HG02938 (cell line): Measurements from ENCODE around the gene XPC.

ENCODE experiments used
- ATAC-seq: cut with Tn5 transposase; IDR thresholded peaks from one replicate; pipeline ENCODE4 v1.9.1; 2021; ENCODE audit warnings: mild to moderate bottlenecking, moderate library complexity; ENCODE audit not compliant: unreplicated experiment

XPC gene

DNA sequence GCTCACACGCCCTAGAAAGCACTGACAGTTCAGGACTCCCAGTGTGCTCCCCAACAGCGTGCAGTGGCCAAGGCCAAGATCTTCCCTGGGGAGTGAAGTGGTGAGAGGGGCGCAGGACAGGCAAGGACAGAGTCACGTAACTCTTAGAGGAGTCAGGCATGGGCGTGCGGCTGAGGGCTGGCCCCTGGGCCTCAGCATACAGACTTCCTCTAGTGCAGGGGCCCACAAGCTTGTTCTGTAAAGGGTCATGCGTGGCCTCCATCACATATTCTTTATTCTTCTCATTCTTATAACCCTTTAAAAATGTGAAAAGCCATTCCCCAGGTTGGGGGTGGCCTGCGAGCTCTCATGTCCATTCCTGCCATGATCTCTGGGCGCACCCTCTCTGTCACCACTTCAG, 28.3 kb downstream of the XPC start:
- ATAC-seq = no peak

DNA sequence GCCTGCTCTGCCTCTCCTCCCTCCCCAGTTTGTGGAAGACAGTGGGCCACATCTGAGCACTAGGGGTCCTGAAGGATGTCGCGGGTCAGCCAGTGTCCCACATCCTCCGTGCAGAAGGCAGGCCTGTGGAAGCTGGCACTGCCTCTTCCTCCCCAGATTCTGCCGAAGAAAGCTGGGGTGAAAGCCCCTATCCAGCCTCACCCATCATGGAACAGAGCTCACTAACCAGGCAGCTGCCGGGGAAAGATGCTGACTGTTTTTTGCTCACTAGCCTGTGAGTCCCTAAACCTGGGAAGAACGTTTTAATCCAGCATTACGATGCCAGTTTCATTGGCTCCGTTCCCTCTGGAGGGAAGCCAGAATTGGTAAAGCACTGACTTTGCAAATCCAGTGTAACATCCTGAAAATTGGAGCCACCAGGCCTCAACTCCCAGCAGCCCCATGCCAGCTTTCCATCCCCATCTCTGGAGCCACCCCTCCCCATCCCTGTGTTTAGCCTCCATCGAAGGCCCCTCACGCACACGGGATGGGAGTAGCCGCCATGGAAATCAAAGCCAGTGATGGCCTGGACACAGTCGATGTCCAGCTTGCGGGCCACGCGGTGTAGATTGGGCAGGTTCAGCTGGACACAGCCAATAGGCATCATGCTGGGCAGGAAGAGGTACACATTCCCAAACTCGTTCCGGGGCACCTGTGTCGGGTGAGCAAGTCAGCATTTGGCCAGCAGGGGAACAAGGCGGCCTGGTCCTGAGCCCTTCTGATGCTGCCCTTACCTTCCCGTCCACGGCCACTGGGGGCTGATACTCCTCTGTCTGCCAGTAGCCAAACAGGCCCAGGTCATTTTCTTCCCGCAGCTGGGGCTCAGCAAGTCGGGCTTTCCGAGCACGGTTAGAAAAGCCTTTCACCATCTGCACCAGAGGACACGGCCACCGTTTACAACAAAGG, 30.1 kb downstream of the XPC start:
- no peak for ATAC-seq

DNA sequence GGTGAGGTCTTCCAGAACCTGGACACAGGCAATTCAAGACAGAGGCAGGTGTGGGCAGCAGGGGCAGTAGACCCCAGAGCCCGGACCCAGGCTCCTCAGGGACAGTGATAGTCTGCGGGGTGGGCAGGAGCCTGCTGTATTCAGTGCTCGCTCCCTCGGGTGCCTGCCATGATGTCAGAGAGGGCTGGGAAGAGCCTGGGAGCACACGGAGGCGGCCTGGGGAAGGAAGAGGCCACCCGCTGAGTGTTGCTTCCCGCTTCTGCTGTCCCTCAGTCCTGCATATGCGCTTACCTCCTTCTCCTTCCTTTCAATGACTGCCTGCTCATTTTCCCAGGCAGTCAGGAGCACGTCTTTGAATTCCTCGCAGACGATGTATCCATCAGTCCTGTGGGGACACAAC, 30.8 kb downstream of the XPC start:
- ATAC-seq = no peak

DNA sequence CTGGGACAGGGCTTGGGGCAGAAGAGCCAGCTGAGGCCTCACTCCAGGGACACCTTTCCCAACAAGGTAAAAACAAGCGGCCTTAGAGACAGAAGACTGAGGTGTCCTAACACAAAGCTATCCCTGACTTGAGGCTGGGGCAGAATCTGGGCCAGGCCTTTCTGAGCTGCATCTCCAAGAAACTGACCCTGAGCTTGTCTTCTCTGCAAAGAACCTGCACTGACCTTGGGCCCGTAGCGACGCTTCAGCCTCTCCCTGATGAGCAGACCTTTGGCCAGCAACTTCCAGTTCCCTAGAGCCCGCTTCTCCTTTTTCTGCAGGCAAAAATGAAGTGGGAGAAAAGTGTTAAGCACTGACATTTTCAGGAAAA, 31.4 kb downstream of the XPC start:
- no peak for ATAC-seq

DNA sequence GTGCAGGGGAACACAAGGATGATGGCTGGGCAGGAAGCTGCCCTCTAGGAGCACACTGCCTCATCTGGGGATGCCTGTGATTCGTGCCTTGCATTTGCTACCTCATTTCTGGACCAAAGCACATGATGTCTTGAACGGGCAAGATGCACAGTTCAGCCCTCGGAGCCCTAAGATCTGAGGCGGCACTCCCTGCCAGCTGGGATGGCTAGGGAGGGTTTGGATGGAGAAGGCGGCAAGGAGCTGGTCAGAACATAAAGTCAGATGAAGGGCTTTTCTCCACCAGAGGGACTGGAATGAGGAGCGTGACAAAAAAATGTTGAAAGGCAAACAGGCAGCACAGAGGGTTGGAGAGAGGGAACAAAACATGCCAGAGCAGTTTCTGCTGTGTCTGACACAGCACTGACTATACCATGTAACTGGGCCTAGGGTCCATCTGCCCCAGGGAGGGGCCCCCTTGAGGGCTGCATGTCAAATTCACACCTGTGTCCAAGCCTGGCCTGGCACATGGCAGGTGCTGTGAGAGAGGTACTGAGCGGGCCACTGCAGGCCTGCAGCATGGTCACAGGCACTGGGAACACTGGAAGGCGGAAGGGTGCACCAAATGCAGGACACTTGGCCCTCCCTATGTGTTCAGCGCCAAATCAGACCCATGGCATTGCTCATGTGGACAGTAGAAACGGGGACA, 31.9 kb downstream of the XPC start:
- no peak for ATAC-seq

DNA sequence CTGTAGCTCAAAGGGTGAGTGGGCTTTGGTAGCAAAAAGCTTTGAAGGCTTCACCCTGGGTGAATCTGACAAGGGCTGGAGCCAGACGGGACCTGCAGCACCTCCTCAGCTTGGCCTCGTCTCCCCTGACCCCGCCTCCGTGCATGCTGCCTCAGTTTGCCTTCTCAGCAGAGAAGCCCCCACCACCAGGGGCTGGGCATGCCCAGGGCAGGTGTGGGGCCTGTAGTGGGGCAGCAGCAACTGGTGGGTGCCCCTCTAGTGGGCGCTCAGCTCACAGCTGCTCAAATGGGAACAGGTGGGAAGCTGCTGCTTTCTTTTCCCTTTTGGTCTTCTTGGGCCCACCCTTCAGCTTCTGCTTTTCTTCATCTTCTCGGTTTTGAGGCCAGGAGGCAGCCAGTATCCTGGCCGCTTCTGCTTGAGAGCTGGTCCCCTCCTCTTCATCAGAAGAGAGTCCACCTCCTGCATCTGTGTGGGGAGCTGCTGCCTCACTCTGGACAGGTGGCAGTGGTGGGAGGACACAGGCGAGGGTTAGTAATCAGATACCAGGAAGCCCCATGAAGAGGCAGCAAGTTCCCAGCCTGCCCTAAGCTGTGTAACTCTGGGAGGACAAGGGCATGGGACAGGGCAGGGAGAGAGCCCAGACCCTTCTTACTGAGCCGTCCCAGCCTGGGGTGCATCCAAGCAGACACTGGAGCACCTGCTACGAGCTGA, 32.6 kb downstream of the XPC start:
- ATAC-seq = no peak

DNA sequence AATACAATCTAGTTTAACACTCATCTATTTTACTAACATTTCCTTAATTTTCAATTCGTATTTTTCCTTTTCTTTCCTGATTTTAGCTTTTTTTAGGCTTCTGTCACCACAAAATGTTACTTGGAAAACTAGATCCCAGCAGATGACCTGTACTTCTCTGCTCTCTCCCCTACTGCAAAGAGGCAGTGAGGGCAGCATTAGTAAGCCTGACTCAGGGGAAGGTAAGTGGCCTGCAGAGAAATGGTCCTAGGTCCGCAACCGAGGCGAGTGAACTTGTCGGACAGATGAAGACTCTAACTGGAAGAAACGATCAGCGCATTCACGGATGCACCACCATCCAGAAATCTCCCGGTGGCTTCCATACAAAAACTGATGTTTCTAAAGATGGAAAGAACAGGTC, 33.2 kb downstream of the XPC start:
- no peak for ATAC-seq

DNA sequence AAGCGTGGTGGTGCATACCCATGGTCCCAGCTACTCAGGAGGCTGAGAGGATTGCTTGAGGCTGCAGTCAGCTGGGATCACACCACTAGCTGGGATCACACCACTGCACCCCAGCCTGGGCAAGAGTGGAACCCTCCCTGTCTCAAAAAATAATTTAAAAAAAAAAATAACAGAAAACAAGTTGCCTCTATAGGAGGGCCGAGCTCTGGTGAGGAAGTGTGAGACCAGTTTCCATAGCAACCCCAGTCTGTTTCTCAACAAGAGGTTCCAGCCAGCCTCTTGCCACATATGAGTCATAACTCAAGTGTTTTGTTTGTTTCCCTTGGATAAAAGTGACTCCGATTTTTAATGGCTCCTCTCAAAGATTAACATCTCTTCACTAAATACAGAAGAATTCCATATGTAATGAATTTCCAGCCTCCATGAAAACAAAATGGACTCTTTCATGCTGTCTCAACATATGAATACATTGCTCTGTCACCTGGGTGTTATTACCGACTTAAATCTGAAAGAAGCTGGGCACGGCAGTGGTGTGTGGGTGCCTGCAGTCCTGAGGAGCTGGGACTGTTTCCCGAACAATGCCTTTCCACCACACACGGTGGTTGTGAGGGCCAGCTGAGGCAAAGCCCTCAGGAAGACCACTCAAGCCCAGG, 33.9 kb downstream of the XPC start:
- ATAC-seq = peak; percentile 89

DNA sequence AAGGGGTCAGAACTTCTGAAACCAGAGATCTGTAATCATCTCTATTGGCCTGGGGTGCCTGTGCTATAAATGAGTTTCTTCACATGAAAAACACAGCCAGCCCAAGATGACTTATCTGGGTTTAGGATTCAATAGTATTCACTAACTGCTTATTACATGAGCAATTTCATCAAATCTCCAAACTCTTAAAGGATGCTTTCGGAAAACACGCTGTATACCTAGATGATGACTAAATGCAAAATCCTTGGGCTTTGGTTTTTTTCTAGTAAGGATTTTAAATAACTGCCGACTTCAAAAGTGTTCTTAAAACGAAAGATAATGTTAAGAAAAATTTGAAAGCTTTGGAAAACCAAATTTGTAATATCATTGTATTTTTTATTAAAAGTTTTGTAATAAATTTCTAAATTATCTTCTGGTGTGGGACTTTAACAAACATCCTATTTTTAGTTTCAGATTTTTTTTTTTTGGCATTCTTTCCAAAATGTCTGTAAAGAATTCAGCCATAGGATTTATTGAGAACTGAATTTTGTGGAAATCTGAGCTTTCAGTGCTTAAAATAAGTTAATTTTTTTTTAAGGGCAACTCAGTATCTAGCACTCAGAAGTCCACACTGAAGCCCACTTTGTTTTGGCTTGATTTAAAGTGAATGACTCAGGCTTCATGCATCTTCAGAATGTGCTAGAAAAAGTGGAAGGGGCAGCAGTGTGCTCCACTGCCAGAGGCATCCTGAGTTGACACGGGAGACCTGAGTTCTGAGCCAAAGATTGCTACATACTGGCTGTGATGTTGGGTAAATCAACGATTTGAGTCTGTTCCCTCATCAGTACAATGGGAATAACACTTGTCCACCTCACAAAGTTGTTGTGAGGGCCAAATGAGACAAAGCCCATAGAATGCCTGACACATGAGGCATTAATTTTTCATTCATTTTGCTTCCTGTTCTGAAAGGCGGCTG, 34.9 kb downstream of the XPC start:
- no peak for ATAC-seq

DNA sequence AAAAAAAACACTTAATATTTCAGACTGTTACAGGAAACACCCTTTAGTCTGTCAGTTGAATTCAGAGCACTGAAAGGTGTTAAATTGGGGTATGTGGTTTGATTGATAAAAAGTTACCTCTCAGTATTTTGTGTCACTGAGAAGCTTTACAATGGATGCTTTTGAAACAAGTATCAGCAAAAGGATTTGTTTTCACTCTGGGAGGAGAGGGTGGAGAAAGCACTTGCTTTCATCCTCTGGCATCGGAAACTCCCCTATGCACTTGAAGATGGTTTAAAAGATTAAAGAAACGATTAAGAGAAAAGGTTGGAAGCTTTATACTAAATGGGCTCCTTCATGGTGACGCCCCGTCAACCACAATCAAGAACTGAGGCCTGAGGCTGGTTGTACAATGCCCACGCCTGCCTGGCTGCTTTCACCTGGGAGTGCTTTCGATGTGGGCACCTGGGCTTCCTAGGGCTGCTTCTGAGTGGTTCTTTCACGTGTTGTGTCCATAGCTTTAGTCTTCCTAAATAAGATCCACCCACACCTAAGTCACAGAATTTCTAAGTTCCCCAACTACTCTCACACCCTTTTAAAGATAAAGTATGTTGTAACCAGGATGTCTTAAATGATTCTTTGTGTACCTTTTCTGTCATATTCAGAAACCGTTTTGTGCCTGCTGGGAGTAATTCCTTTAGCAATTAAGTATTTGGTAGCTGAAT, 35.7 kb downstream of the XPC start:
- no peak for ATAC-seq

DNA sequence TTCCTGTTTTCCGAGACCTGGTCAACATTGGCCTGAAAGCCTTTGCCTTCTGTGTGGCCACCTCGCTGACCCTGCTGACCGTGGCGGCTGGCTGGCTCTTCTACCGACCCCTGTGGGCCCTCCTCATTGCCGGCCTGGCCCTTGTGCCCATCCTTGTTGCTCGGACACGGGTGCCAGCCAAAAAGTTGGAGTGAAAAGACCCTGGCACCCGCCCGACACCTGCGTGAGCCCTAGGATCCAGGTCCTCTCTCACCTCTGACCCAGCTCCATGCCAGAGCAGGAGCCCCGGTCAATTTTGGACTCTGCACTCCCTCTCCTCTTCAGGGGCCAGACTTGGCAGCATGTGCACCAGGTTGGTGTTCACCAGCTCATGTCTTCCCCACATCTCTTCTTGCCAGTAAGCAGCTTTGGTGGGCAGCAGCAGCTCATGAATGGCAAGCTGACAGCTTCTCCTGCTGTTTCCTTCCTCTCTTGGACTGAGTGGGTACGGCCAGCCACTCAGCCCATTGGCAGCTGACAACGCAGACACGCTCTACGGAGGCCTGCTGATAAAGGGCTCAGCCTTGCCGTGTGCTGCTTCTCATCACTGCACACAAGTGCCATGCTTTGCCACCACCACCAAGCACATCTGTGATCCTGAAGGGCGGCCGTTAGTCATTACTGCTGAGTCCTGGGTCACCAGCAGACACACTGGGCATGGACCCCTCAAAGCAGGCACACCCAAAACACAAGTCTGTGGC, 36.6 kb downstream of the XPC start:
- no peak for ATAC-seq

DNA sequence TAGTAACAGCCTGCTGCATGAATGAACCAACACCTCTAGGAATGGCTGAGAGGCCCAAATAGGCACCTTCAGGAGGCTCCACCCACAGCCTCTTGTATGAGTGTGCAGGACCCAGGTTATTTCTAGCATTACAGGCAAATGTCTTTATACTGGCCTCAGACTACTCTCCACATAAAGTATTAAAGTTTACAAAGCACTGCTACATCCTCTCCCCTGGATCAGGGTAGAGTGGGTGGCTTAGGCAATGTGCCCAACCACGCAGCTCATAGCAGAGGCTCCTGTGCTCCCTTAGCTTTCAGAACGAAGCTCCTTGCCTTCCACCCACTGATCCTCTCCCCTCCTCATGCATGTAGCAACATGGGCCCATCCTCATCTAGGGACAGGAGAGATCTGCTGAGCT, 37.3 kb downstream of the XPC start:
- ATAC-seq = no peak

DNA sequence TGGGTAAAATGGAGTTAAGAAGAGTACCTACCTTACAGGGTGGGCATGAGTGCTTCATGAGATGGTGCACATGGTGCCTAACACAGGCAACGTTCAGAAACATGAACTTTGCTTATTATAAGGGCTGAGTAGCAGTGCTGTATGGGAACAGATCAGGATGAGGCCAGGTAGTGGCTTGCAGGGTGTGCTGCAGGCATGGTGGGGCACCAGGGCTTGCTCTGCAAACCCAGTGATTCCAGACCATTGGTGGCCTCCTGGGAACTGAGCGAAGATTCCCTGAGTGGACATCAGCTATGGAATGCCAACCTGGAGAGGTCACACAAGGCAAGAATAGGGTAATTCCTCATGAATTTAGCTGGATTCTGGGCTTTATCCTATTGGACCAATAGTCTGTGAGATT, 37.7 kb downstream of the XPC start:
- ATAC-seq = no peak

DNA sequence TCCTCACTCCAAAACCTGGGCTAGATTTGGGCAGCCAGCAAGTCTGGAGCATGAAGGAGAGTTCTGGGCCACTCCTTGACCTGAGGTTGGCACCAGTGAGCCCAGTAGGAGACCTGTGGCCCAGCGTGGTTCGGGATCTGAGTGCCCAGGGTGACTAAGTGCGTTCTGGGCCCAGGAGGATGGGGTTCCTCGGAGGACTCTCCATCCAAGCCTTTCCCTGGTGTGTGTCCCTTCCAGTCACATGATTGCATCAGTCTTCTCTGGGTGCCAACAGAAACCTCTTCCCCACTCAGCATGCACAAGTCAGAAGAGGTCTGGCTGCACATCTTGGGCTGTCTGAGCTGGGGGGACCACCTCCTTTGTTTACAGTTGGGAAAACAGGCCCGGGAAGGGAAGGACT, 38.6 kb downstream of the XPC start:
- no peak for ATAC-seq

DNA sequence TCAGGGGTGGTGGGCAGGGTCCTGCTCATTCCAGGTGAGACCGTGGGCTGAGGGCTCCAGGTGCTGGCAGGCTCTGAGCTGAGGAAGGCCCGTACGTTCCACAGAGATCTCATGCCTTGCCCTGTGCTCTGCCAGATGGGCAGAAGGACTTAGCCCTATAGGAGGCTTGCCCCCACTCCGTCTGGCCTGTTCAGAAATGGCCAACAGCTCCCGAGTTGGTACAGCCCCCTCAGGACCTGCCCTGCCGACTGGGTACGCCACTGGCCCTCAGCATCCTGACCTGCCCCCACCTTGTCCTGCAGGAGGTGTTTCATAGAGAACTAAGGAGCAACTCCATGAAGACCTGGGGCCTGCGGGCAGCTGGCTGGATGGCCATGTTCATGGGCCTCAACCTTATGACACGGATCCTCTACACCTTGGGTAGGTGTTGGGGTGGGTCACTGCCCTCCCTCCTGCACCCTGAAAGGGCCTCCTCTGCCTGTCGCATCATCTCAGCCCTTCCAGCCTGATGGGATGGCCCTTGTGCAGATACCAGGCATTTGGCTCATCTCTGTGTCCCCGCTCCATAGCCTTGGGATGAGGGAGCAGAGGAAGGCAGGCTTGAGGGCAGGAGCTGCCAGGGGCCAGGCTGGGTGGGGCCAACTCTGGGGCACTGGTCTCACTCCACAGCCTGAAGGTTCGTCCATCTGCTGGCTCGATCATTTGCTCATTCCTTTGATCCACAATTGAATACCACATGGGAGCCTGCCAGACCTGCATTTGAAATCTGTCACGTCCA, 39.3 kb downstream of the XPC start:
- ATAC-seq = no peak

DNA sequence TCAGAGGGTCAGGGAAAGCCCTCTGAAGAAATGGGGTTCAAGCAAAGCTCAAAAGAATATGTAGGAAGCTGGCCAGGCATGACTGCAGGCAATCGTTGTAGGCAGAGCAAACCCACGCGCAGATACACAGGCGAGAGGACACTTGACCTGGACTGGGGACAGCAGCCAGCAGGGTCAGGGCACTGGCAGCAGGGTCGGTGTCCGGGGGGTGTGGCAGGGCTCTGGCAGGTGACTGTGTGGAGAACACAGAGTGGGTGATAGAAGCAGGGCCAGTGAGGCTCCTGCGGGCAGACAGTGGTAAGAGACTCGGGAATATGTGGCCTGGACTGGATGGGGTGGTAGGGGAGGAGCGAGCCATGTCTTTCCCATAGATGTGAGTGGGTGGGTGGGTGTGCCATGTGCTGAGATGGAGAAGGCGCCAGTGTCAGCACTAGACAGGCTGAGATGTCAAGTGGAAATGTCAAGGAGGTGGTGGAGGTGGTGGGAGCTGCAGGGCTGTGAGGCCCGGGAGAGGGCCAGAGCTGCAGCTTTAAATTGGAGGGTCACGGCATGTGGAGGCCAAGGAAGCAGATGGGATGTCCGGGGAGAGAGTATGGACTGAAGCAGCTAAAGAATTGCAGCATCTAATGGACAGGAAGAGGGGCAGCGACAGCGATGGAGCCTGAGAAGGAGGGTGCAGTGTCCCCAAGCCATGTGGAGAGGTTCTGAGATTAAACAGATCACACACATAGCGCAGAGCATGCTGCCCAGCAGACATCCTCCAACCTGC, 40.1 kb downstream of the XPC start:
- ATAC-seq = no peak

DNA sequence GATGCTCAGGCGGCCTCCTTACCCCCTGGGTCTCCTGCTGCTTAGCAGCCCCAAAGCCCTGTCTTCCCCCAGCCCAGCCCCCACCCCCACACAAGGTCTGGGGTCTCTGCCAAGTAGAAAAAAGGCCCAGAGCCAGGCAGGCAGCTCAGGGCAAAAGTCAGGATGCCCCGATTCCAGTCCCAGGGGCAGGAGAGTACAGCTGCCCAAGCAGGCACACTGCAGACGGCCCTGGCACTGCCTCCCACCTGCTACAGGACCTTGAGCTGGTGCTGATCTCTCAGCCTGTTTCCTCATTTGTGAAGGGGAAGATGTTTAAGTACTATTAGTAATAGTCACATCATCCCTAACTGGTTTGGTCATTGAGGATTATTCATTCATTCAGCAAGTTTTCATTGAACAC, 41.0 kb downstream of the XPC start:
- ATAC-seq = no peak
